Mesothelial cell of epicardium (in vitro differentiated cells): ENCODE data around the gene AMPD1. TPM values are rescaled to one million over a fixed set of nuclear protein-coding genes. Genes with fewer than 3 reads are reported as not detected.

Source experiments
- DNase-seq, 2 experiments: peaks; one replicate each; pipeline ENCODE4 v3.0.0; 2021; ENCODE audit warnings: low spot score in 2 of 2; ENCODE audit not compliant: unreplicated experiment in 2 of 2
- H3K27ac Mint-ChIP-seq: 2 replicates; pipeline ENCODE4 v1.8.0; 2021; ENCODE audit warnings: mixed read lengths
- H3K27me3 Mint-ChIP-seq: 2 replicates; pipeline ENCODE4 v1.8.0; 2021; ENCODE audit warnings: low read depth, mixed read lengths
- H3K36me3 Mint-ChIP-seq: 2 replicates; pipeline ENCODE4 v1.8.0; 2021; ENCODE audit warnings: mixed read lengths
- H3K4me1 Mint-ChIP-seq: 2 replicates; pipeline ENCODE4 v1.8.0; 2021; ENCODE audit warnings: mixed read lengths
- H3K4me3 Mint-ChIP-seq: 2 replicates; pipeline ENCODE4 v1.8.0; 2021; ENCODE audit warnings: mild to moderate bottlenecking, moderate library complexity, mixed read lengths
- H3K9me3 Mint-ChIP-seq: 2 replicates; pipeline ENCODE4 v1.8.0; 2021; ENCODE audit warnings: mixed read lengths
- total RNA-seq: library from RNA; stranded (reverse); gene quantifications from 3 replicates; pipeline ENCODE4 v1.2.1, GENCODE V29; 2021
- TF ChIP-seq, protein P1 (sequence below): fragments of 200-600 bp; sonication (generic); IDR thresholded peaks from one replicate; pipeline ENCODE4 v1.5.0; 2021; ENCODE audit warnings: antibody characterized with exemption; ENCODE audit not compliant: unreplicated experiment

AMPD1 gene
- total RNA-seq, 1 donor from 2014 or later, result not detected

DNA sequence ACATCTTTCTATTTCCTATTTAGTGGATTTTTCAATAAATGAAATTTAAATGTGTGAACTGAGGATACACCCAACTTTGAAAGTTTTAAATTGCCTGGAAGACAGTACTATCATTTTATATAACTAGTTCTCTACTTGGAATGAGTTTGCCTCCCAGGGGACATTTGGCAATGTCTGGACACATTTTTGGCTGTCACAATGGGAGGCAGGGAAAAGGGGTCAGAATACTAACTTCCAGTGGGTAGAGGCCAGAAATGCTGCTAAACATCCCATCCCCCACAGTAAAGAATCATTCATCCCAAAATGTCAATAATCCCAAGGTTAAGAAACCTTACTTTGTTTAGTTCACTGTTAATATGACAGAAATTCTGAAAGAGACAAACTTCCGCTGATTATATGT lies 34.4 kb upstream of the AMPD1 start:
- DNase-seq, result no peak
- no peak overlapping the region for H3K4me3 Mint-ChIP-seq
- H3K36me3 Mint-ChIP-seq, result peaks cover 64% of the 10 kb centered on the region
- no peak overlapping the region for H3K27ac Mint-ChIP-seq
- TF ChIP-seq, protein P1, sequence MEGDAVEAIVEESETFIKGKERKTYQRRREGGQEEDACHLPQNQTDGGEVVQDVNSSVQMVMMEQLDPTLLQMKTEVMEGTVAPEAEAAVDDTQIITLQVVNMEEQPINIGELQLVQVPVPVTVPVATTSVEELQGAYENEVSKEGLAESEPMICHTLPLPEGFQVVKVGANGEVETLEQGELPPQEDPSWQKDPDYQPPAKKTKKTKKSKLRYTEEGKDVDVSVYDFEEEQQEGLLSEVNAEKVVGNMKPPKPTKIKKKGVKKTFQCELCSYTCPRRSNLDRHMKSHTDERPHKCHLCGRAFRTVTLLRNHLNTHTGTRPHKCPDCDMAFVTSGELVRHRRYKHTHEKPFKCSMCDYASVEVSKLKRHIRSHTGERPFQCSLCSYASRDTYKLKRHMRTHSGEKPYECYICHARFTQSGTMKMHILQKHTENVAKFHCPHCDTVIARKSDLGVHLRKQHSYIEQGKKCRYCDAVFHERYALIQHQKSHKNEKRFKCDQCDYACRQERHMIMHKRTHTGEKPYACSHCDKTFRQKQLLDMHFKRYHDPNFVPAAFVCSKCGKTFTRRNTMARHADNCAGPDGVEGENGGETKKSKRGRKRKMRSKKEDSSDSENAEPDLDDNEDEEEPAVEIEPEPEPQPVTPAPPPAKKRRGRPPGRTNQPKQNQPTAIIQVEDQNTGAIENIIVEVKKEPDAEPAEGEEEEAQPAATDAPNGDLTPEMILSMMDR, result no peak
- H3K27me3 Mint-ChIP-seq, result no peaks in the 10 kb centered on the region
- no peaks in the 10 kb centered on the region for H3K4me1 Mint-ChIP-seq
- no peaks in the 10 kb centered on the region for H3K9me3 Mint-ChIP-seq

DNA sequence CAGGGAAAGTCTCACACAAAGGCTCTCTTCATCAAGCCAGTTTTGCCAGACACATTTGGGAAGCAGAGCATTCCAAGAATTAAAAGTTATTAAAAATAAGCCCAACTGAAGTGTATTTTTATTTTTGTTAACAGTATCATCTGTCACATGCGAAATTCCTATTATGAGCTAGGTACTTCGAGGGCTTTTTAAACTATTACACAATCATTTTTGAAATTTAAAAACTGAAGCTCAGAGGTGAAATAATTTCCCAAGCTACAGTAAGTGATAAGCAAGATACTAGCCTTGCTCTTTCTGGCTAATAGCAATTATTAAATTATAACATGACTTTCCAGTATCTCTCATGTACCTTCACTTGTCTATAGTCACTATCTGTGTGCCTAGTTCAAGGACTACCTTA lies 33.2 kb upstream of the AMPD1 start:
- H3K9me3 Mint-ChIP-seq, result no peaks in the 10 kb centered on the region
- H3K36me3 Mint-ChIP-seq, result peaks cover 63% of the 10 kb centered on the region
- TF ChIP-seq, protein P1, result no peak
- no peaks in the 10 kb centered on the region for H3K27me3 Mint-ChIP-seq
- no peak for DNase-seq
- H3K4me1 Mint-ChIP-seq, result no peaks in the 10 kb centered on the region
- H3K27ac Mint-ChIP-seq, result no peak overlapping the region
- no peak overlapping the region for H3K4me3 Mint-ChIP-seq

GRCh38 chr1:114725230-114725629 lies 29.9 kb upstream of the AMPD1 start:
- Mint-ChIP-seq H3K27me3 (no peaks in the 10 kb centered on the region), H3K36me3 (peaks cover 63% of the 10 kb centered on the region), H3K4me1 (no peaks in the 10 kb centered on the region), H3K4me3 (no peak overlapping the region), H3K9me3 (no peaks in the 10 kb centered on the region), H3K27ac (no peak overlapping the region)
- TF ChIP-seq, protein P1, result no peak
- no peak for DNase-seq

DNA sequence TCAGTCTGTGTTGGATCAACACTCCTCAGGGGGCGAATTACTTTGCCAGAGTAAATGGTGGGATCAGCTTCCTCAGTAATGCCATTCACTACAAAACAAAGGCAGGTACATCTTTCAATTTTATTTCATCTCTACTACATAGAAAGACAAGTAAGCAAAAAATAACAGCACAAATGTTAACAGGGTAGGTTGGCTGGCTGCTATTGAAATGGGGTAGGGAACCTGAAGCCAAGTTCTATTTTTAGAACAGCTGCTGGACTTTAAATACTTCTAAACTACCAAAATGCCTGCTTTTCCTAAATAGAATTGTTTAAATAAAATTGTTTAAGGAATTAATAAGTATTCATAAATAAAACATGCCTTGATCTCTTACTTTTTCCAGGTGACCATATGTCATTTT lies 28.6 kb upstream of the AMPD1 start:
- no peak for DNase-seq
- Mint-ChIP-seq H3K27me3 (no peaks in the 10 kb centered on the region), H3K36me3 (peaks cover 64% of the 10 kb centered on the region), H3K4me1 (no peaks in the 10 kb centered on the region), H3K9me3 (no peaks in the 10 kb centered on the region), H3K4me3 (no peak overlapping the region), H3K27ac (no peak overlapping the region)
- TF ChIP-seq, protein P1, result no peak

DNA sequence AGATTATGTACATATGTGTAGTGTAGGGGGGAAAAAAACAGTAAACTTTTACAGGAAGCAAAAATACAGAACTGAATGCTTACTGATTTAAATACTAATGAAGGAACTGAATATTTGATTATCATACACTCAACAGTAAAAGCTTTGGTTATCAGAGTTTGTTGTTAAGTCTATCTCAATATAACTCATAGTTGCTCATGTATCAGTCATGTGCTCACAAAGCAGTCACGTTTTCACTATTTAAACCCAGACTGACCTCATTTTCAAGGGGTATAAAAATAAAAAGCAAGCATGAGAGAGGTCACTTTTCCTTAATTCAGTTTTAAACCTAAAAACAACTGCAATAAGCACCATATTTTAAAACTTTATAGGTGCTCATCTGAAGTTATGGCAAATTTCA lies 28.1 kb upstream of the AMPD1 start:
- Mint-ChIP-seq H3K27me3 (no peaks in the 10 kb centered on the region), H3K27ac (no peak overlapping the region), H3K4me1 (no peaks in the 10 kb centered on the region), H3K9me3 (no peaks in the 10 kb centered on the region), H3K4me3 (no peak overlapping the region), H3K36me3 (peaks cover 62% of the 10 kb centered on the region)
- TF ChIP-seq, protein P1, result no peak
- no peak for DNase-seq

- Mint-ChIP-seq H3K36me3 (peaks cover 44% of the 10 kb centered on the region), H3K4me3 (no peak overlapping the region), H3K9me3 (no peaks in the 10 kb centered on the region), H3K27ac (no peak overlapping the region), H3K27me3 (no peaks in the 10 kb centered on the region), H3K4me1 (peaks cover 13% of the 10 kb centered on the region)
- DNase-seq, result no peak
- TF ChIP-seq, protein P1, result no peak
Measured at GRCh38 chr1:114720492-114720891, 25.1 kb upstream of the AMPD1 start.
